Mesendoderm (in vitro differentiated cells): Measurements from ENCODE around the gene UCMA.

Source experiments
- DNase-seq: peaks from one replicate; pipeline ENCODE4 v3.0.0; 2013
- H2AK5ac ChIP-seq: 2 replicates; pipeline ENCODE4 v1.6.1; 2013; ENCODE audit warnings: low read length, inconsistent platforms
- H2BK120ac ChIP-seq: 2 replicates; pipeline ENCODE4 v1.6.1; 2013; ENCODE audit warnings: low read depth, mild to moderate bottlenecking, low read length, moderate library complexity, mixed read lengths
- H2BK15ac ChIP-seq: replicated peaks from 2 replicates; pipeline ENCODE4 v1.6.1; 2013; ENCODE audit warnings: low read depth, mild to moderate bottlenecking, moderate library complexity
- H2BK5ac ChIP-seq: 2 replicates; pipeline ENCODE4 v1.6.1; 2013; ENCODE audit warnings: low read length, inconsistent platforms
- H3K18ac ChIP-seq: 2 replicates; pipeline ENCODE4 v1.6.1; 2013; ENCODE audit warnings: mild to moderate bottlenecking, low read length, mixed read lengths
- H3K23ac ChIP-seq: one replicate; pipeline ENCODE4 v1.6.1; 2013; ENCODE audit warnings: low read length
- H3K27ac ChIP-seq: 2 replicates; pipeline ENCODE4 v1.5.1; 2013; ENCODE audit warnings: low read depth, mild to moderate bottlenecking, inconsistent platforms, low read length, moderate library complexity
- H3K27me3 ChIP-seq: 2 replicates; pipeline ENCODE4 v1.6.1; 2013; ENCODE audit warnings: low read length, control low read depth, mild to moderate bottlenecking, inconsistent platforms; ENCODE audit not compliant: insufficient read depth, poor library complexity
- H3K36me3 ChIP-seq: 2 replicates; pipeline ENCODE4 v1.6.1; 2013; ENCODE audit warnings: low read length, inconsistent platforms; ENCODE audit not compliant: control insufficient read depth, insufficient read depth
- H3K4ac ChIP-seq: one replicate; pipeline ENCODE4 v1.6.1; 2013; ENCODE audit warnings: low read depth, mild to moderate bottlenecking, low read length, moderate library complexity
- H3K4me1 ChIP-seq: 2 replicates; pipeline ENCODE4 v1.6.1; 2013; ENCODE audit warnings: low read depth, low read length, inconsistent platforms; ENCODE audit not compliant: control insufficient read depth
- H3K4me2 ChIP-seq: 2 replicates; pipeline ENCODE4 v1.6.1; 2013; ENCODE audit warnings: low read length
- H3K4me3 ChIP-seq: 2 replicates; pipeline ENCODE4 v1.5.1; 2013; ENCODE audit warnings: mild to moderate bottlenecking, low read length
- H3K56ac ChIP-seq: one replicate; pipeline ENCODE4 v1.6.1; 2013; ENCODE audit warnings: low read length
- H3K79me1 ChIP-seq: 2 replicates; pipeline ENCODE4 v1.6.1; 2013; ENCODE audit warnings: low read length, inconsistent platforms
- H3K79me2 ChIP-seq: 2 replicates; pipeline ENCODE4 v1.6.1; 2013; ENCODE audit warnings: mild to moderate bottlenecking, low read length; ENCODE audit not compliant: control insufficient read depth, insufficient read depth
- H3K9ac ChIP-seq: 2 replicates; pipeline ENCODE4 v1.6.1; 2013; ENCODE audit warnings: low read length, inconsistent platforms
- H4K5ac ChIP-seq: one replicate; pipeline ENCODE4 v1.6.1; 2013; ENCODE audit warnings: low read length
- H4K8ac ChIP-seq: one replicate; pipeline ENCODE4 v1.6.1; 2013; ENCODE audit warnings: low read depth, mild to moderate bottlenecking, control low read depth, low read length, moderate library complexity
- WGBS: extraction: QIAGEN DNeasy Blood & Tissue Kit; methylation state at CpG from one replicate; pipeline ENCODE4 v1.1.7; 2013; ENCODE audit warnings: low lambda C conversion rate, missing lambda C conversion rate; ENCODE audit not compliant: insufficient coverage; ENCODE audit errors: extremely low coverage; 5-methylcytosine and 5-hydroxymethylcytosine counted together

Gene UCMA

DNA sequence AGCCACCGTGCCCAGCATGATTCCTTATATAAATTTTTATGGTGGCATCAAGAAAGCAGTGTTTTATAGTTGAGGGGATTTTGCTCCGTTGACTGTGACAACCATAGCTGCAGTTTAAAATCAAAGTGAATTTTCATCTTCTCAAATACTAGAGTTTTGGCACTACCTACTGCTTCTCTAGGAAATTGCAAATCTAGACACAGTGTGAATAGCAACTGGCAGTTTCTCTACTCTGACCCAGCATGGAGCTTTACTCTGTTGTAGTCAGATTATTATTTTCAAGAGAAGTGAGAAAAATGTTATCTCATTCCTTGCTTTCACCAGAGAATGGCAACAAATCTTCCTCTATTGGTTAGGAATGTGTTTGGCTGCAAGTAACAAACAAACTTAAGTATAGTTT lies 49.9 kb downstream of the UCMA start:
- no peak overlapping the region for H2BK5ac ChIP-seq
- no peak overlapping the region for H2AK5ac ChIP-seq
- no peak overlapping the region for H3K4me2 ChIP-seq
- no peak overlapping the region for H2BK15ac ChIP-seq
- H3K36me3 ChIP-seq: peaks cover 15% of the 10 kb centered on the region
- no CpG with 5 or more reads among the region's 2 CpGs for WGBS
- H3K56ac ChIP-seq: no peak overlapping the region
- DNase-seq: no peak
- H3K23ac ChIP-seq: no peak overlapping the region
- H3K27me3 ChIP-seq: no peaks in the 10 kb centered on the region
- H3K27ac ChIP-seq: no peak overlapping the region
- H3K4me3 ChIP-seq: no peak overlapping the region
- H2BK120ac ChIP-seq: no peak overlapping the region
- no peak overlapping the region for H3K4ac ChIP-seq
- no peaks in the 10 kb centered on the region for H3K79me1 ChIP-seq
- no peaks in the 10 kb centered on the region for H3K4me1 ChIP-seq
- no peak overlapping the region for H3K9ac ChIP-seq
- H4K8ac ChIP-seq: no peak overlapping the region
- H3K79me2 ChIP-seq: no peaks in the 10 kb centered on the region
- H3K18ac ChIP-seq: no peak overlapping the region
- H4K5ac ChIP-seq: no peak overlapping the region

DNA sequence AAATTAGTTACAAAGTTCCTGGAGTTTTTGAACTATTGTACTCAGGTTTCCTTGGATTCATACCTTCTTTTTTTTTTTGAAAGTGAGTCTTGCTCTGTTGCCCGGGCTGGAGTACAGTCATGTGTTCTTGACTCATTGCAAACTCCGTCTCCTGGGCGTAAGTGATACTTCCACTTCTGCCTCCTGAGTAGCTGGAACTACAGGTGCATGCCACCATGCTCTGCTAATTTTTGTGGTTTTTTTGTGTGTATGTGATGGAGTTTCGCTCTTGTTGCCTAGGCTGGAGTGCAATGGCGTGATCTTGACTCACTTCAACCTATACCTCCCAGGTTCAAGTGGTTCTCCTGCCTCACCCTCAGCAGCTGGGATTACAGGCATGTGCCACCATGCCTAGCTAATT lies 50.5 kb downstream of the UCMA start:
- Histone ChIP-seq H3K27ac (no peak overlapping the region), H3K4me1 (no peaks in the 10 kb centered on the region), H2BK120ac (no peak overlapping the region), H3K56ac (no peak overlapping the region), H2BK15ac (no peak overlapping the region), H3K79me1 (no peaks in the 10 kb centered on the region), H3K9ac (no peak overlapping the region), H3K23ac (no peak overlapping the region), H3K4me2 (no peak overlapping the region), H3K4ac (no peak overlapping the region), H3K18ac (no peak overlapping the region), H3K79me2 (no peaks in the 10 kb centered on the region), H2BK5ac (no peak overlapping the region), H3K4me3 (no peak overlapping the region), H2AK5ac (no peak overlapping the region), H3K27me3 (no peaks in the 10 kb centered on the region), H4K8ac (no peak overlapping the region), H4K5ac (no peak overlapping the region), H3K36me3 (peaks cover 11% of the 10 kb centered on the region)
- no peak for DNase-seq
- WGBS: no CpG with 5 or more reads among the region's 5 CpGs

DNA sequence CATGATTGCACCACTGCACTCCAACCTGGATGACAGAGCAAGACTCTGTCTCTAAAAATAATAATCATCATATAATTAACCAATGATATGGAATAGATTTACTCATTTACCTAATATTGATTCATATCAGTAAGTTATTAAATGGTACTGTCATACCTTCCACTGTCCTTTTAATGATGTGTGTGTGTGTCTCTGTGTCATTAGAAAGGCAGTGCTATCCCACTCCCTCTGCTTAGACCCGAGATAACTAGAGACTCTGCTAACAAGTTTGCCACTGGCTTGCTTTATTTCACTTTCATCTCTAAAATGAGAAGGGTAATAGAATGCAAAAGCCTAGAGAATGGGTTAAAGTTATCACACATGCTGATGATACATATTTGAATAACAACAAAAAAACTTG lies 51.8 kb downstream of the UCMA start:
- no peak for DNase-seq
- Histone ChIP-seq H4K8ac (no peak overlapping the region), H3K4me3 (no peak overlapping the region), H2AK5ac (no peak overlapping the region), H3K4ac (no peak overlapping the region), H3K4me1 (no peaks in the 10 kb centered on the region), H3K36me3 (peaks cover 11% of the 10 kb centered on the region), H3K27me3 (no peaks in the 10 kb centered on the region), H3K9ac (no peak overlapping the region), H3K79me1 (no peaks in the 10 kb centered on the region), H2BK5ac (no peak overlapping the region), H3K27ac (no peak overlapping the region), H2BK120ac (no peak overlapping the region), H3K23ac (no peak overlapping the region), H4K5ac (no peak overlapping the region), H3K18ac (no peak overlapping the region), H2BK15ac (no peak overlapping the region), H3K79me2 (no peaks in the 10 kb centered on the region), H3K56ac (no peak overlapping the region), H3K4me2 (no peak overlapping the region)
- WGBS: no CpG with 5 or more reads among the region's 1 CpG

DNA sequence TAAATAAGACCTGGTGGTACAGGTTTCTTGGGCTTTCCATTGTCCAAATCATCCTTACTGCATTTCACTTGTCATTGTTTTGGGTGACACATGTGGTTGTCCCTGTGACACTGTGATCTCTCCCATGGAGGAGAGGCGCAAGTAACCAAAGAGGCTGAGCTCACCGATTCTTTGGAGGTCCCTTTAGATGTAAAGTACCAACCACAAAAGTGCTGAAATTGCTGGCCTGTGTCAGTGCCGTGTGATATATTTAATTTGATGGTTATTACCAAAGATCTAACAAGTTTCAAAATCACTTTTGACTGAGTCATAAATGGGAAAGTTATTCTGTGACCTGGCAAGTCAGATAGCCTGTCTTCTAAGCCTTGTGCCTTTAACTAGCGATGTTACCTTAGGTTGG lies 53.4 kb downstream of the UCMA start:
- Histone ChIP-seq H2BK5ac (no peak overlapping the region), H3K4ac (no peak overlapping the region), H3K79me2 (no peaks in the 10 kb centered on the region), H4K5ac (no peak overlapping the region), H3K27ac (no peak overlapping the region), H3K36me3 (peaks cover 9% of the 10 kb centered on the region), H3K4me2 (no peak overlapping the region), H3K27me3 (no peaks in the 10 kb centered on the region), H3K56ac (no peak overlapping the region), H3K23ac (no peak overlapping the region), H4K8ac (no peak overlapping the region), H3K79me1 (no peaks in the 10 kb centered on the region), H3K4me3 (no peak overlapping the region), H3K18ac (no peak overlapping the region), H3K9ac (no peak overlapping the region), H3K4me1 (no peaks in the 10 kb centered on the region), H2BK15ac (no peak overlapping the region), H2AK5ac (no peak overlapping the region), H2BK120ac (no peak overlapping the region)
- no CpG with 5 or more reads among the region's 4 CpGs for WGBS
- DNase-seq: no peak

DNA sequence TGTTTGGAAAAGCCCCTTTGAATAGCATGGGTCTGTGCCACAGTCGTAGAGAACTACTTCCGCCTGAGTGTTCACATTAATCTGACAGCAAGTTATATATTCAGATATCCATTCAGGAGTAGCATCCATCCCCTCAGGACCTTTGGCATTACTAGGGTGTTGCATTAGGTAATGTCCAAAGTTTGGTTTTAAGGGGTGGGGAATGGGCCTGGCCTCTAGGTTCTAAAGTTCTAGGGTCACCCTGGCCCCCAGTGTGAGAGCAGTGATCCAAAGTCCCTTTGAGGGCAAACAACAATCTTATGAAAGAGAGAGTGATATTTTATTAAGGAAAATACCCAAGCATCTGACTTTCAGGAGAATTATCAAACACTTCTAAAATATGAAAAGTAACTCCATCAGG lies 60.6 kb downstream of the UCMA start:
- no peak overlapping the region for H2AK5ac ChIP-seq
- H3K79me1 ChIP-seq: no peaks in the 10 kb centered on the region
- H3K79me2 ChIP-seq: peaks cover 2% of the 10 kb centered on the region
- H3K4me3 ChIP-seq: no peak overlapping the region
- no peak for DNase-seq
- WGBS: no CpG with 5 or more reads among the region's 2 CpGs
- no peak overlapping the region for H3K4me2 ChIP-seq
- no peaks in the 10 kb centered on the region for H3K27me3 ChIP-seq
- H3K18ac ChIP-seq: no peak overlapping the region
- no peak overlapping the region for H2BK120ac ChIP-seq
- no peak overlapping the region for H3K56ac ChIP-seq
- no peaks in the 10 kb centered on the region for H3K4me1 ChIP-seq
- H3K23ac ChIP-seq: no peak overlapping the region
- H3K27ac ChIP-seq: no peak overlapping the region
- H4K5ac ChIP-seq: no peak overlapping the region
- no peak overlapping the region for H2BK5ac ChIP-seq
- H3K36me3 ChIP-seq: peaks cover 11% of the 10 kb centered on the region
- H3K9ac ChIP-seq: no peak overlapping the region
- H4K8ac ChIP-seq: no peak overlapping the region
- no peak overlapping the region for H2BK15ac ChIP-seq
- H3K4ac ChIP-seq: no peak overlapping the region
